Heart left ventricle (tissue), 16 donors: ENCODE results near the gene MCM7. TPM values are rescaled to one million over a fixed set of nuclear protein-coding genes. Genes with fewer than 3 reads are reported as not detected.

Experiments used
- ATAC-seq, 4 donors: fragments of 200-7000 bp; cut with Tn5 transposase; one replicate each; pipeline ENCODE4 v1.9.1; 2020 to 2022; ENCODE audit warnings: moderate library complexity in 4 of 4, mild to moderate bottlenecking in 3 of 4, moderate number of reproducible peaks in 1 of 4
- DNase-seq, 5 donors: peaks; one replicate each; pipeline ENCODE4 v3.0.0-alpha.2; 2020
- H3K27ac ChIP-seq, 12 donors: fragments of 200-600 bp; sonication (generic) in 4 of 12; one replicate each; pipeline versions ENCODE4 v1.5.0 to v1.8.0; 2016 to 2022; ENCODE audit warnings: mild to moderate bottlenecking in 2 of 12
- H3K27me3 ChIP-seq, 9 donors: fragments of 200-600 bp; sonication (generic) in 2 of 9; one replicate each; pipeline versions ENCODE4 v1.5.1 to v1.8.0; 2016 to 2022; ENCODE audit warnings: mild to moderate bottlenecking in 3 of 9
- H3K36me3 ChIP-seq, 9 donors: fragments of 200-600 bp; sonication (generic) in 2 of 9; one replicate each; pipeline versions ENCODE4 v1.5.0 to v1.8.0; 2018 to 2022; ENCODE audit warnings: mild to moderate bottlenecking in 2 of 9
- H3K4me1 ChIP-seq, 12 donors: fragments of 200-600 bp; sonication (generic) in 4 of 12; one replicate each; pipeline versions ENCODE4 v1.5.0 to v1.8.0; 2016 to 2022; ENCODE audit warnings: mild to moderate bottlenecking in 3 of 12
- H3K4me3 ChIP-seq, 12 donors: fragments of 200-600 bp; sonication (generic) in 4 of 12; one replicate each; pipeline versions ENCODE4 v1.5.0 to v1.8.0; 2017 to 2022; ENCODE audit warnings: mild to moderate bottlenecking in 9 of 12, moderate library complexity in 4 of 12
- H3K9me3 ChIP-seq, 12 donors: fragments of 200-600 bp; sonication (generic) in 4 of 12; one replicate each; pipeline versions ENCODE4 v1.5.0 to v1.8.0; 2016 to 2022; ENCODE audit warnings: mild to moderate bottlenecking in 1 of 12
- CTCF ChIP-seq, 12 donors: fragments of 200-600 bp; sonication (generic) in 4 of 12; IDR thresholded peaks; one replicate each; pipeline versions ENCODE4 v1.5.0 to v1.8.0; 2018 to 2022; ENCODE audit warnings: antibody characterized with exemption in 12 of 12, mild to moderate bottlenecking in 5 of 12
- POLR2A ChIP-seq, 2 donors: fragments of 450-650 bp; IDR thresholded peaks; one replicate each; pipeline ENCODE4 v1.6.1; 2017; ENCODE audit warnings: antibody characterized with exemption in 2 of 2, mild to moderate bottlenecking in 2 of 2, moderate library complexity in 2 of 2
- WGBS, 4 donors: extraction: QIAGEN DNeasy Blood & Tissue Kit in 2 of 4; methylation state at CpG; one replicate each; pipeline versions ENCODE4 v1.1.5 to v1.1.7; 2013 to 2018; 5-methylcytosine and 5-hydroxymethylcytosine counted together
- intact Hi-C, 10 donors: fragments of 100-400 bp; cut with DNase I; formaldehyde crosslinking; loops; one replicate each; pipeline versions ENCODE4 v1.11.1 to v1.14.2; 2022
- polyA plus RNA-seq, 2 donors: library from polyadenylated mRNA; stranded (reverse); fragments of 200-250 nt; gene quantifications; one replicate each; pipeline ENCODE4 v1.2.3, GENCODE V29; 2013
- total RNA-seq, 9 donors: library from RNA; depleted of rRNA in 2 of 9; stranded (reverse); fragments of >200 nt in 2 of 9; fragmentation: NEBNext Ultra II Directional in 3 of 9; extraction: Animal tissue kit (Norgen Biotek cat#: 25700) in 3 of 9; gene quantifications; one replicate each; pipeline versions ENCODE4 v1.1.0 to v1.2.4, GENCODE V29; 2016 to 2023
- donor health status: ischemic (EF 13 %, LVEDD 7.1; RV severe dilation, severe dysfunction).
- donor health status: healthy with polysubstance abuse.
- donor health status: DM: no; HTN: yes; CAD: no.
- donor health status: DM: no; HTN: no; CAD: no.
- donor health status: ischemic (EF 25% LVEDD 6.9; RV normal size, moderate dysfunction).
- donor health status: ischemic (EF 25% LVEDD 5.7; RV mildly dilated, moderate dysfunction).
- donor health status: healthy.
- donor health status: DM: yes; HTN: yes; CAD: no.
- donor health status: ischemic (EF 35%, LVEDD 5.7; RV mildly dilated, moderate dysfunction).
- donor health status: nonischemic (EF 11% LVEDD 7.7; RV severe dilation, severe dysfunction).
- donor health status: DM: yes; HTN: yes; CAD: no.
- donor health status: PGD.
- donor health status: ischemic (EF 29% LVEDD 5.4; RV normal size, mild dysfunction).
- donor health status: nonischemic (EF 23%, LVEDD 6.1; RV moderate dilation, normal function).

MCM7 gene
- total and polyA plus RNA-seq, 11 donors: 12.8 to 34.4 (median 17.2) TPM

- peak overlapping the region in 1 of 12 donors; percentile 98 for H3K27ac ChIP-seq
- no peaks in the 10 kb centered on the region for H3K36me3 ChIP-seq
- no peaks in the 10 kb centered on the region for H3K9me3 ChIP-seq
- H3K4me3 ChIP-seq: peak overlapping the region in 1 of 12 donors; percentile 99
- DNase-seq: peak in 1 of 5 donors; percentile 6
- intact Hi-C loops: loop anchor here in 8 of 10 donors (5.0 kb wide), 5 partner anchors 36 to 216 kb away; partner anchors contain the start of genes AZGP1 (in 1 of the 8) and COPS6 (in 1 of the 8)
- H3K27me3 ChIP-seq: no peaks in the 10 kb centered on the region
- ATAC-seq: no peak
- 70 to 93% (median 82%) methylated on average over 1 of the region's 1 CpG for WGBS, 4 donors
- no peak for TF ChIP-seq POLR2A (IDR thresholded peaks at IDR 0.05)
- TF ChIP-seq CTCF (IDR thresholded peaks at IDR 0.05): no peak
- H3K4me1 ChIP-seq: peaks cover 0 to 41% (median 18%) of the 10 kb centered on the region in 12 donors
Observed at GRCh38 chr7:100128637-100128963, 27.4 kb upstream of the MCM7 start.

DNA sequence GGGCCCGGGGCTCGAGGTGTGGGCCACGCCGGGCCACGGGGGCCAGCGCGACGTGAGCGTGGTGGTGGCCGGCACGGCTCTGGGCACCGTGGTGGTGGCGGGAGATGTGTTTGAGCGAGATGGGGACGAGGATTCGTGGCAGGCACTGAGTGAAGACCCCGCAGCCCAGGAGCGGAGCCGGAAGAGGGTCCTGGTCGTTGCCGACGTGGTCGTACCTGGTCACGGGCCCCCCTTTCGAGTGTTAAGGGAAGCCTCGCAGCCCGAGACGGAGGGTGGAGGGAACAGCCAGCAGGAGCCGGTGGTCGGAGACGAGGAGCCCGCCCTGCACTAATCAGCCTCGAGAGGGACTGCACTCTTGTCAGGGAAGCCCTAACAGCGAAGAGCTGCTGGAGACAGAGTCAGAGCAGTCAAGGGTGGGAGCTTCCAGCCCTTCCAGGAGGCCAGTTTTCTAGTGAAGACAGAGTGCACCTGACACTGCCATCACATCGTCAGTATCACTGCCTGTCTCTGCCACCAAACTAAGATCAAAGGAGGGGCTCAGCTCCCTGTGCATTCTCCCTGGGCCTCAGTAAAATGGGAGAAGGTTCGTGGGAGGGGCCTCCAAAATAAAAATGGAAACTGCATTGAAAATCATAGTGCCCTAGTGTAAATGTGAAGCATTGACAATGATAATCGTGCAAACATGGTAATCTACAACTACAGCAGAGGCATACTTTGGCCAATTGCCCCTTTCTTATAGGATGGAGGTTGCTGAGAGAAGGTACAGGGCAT is 26.9 kb upstream of the MCM7 start:
- intact Hi-C loops: loop anchor here in 8 of 10 donors (1.0 to 5.0 kb wide), 7 partner anchors 9 to 216 kb away; partner anchors contain the start of genes AP4M1 (in 2 of the 8), MCM7 (in 2 of the 8), AZGP1 (in 1 of the 8) and CNPY4 (in 1 of the 8)
- ATAC-seq (peak in 1 of 4 donors; percentile 1), DNase-seq (no peak)
- Histone ChIP-seq H3K9me3 (no peaks in the 10 kb centered on the region), H3K36me3 (no peaks in the 10 kb centered on the region), H3K27ac (peak overlapping the region in 11 of 12 donors; percentile 88 to 98 (median 97)), H3K4me3 (peak overlapping the region; percentile 74 to 99 (median 94)), H3K27me3 (no peaks in the 10 kb centered on the region), H3K4me1 (peaks cover 0 to 41% (median 18%) of the 10 kb centered on the region in 12 donors)
- no peak for TF ChIP-seq POLR2A (IDR thresholded peaks at IDR 0.05)
- no peak for TF ChIP-seq CTCF (IDR thresholded peaks at IDR 0.05)
- 4 to 13% (median 6%) methylated on average over 12 to 37 of the region's 37 CpGs for WGBS, 4 donors

GRCh38 chr7:100126931-100127865 is 26.0 kb upstream of the MCM7 start, which contains the start of gene MBLAC1:
MBLAC1 (plus strand) TSS chr7:100126967; CDS start chr7:100127396, 429 bp downstream.
- ATAC-seq: peak; percentile 91 to 95 (median 94)
- no peaks in the 10 kb centered on the region for H3K27me3 ChIP-seq
- TF ChIP-seq POLR2A (IDR thresholded peaks at IDR 0.05) (peak in 1 of 2 donors; percentile 28), CTCF (IDR thresholded peaks at IDR 0.05) (no peak)
- intact Hi-C loops: loop anchor here in 8 of 10 donors (1.0 to 5.0 kb wide), 7 partner anchors 8 to 215 kb away; partner anchors contain the start of genes AP4M1 (in 2 of the 8), MCM7 (in 2 of the 8), AZGP1 (in 1 of the 8) and CNPY4 (in 1 of the 8)
- peak; percentile 90 to 93 (median 91) for DNase-seq
- peaks cover 0 to 4% (median 0%) of the 10 kb centered on the region in 9 donors for H3K36me3 ChIP-seq
- H3K9me3 ChIP-seq: no peaks in the 10 kb centered on the region
- H3K27ac ChIP-seq: peak within 1 kb of the TSS; percentile 88 to 99 (median 97)
- peaks cover 0 to 41% (median 18%) of the 10 kb centered on the region in 12 donors for H3K4me1 ChIP-seq
- 0 to 2% (median 1%) methylated on average over 53 to 85 of the region's 85 CpGs for WGBS, 4 donors
- peak within 1 kb of the TSS; percentile 74 to 99 (median 94) for H3K4me3 ChIP-seq
